Panc1 (cell line): Measurements from ENCODE around the gene SSC4D. TPM values are rescaled to one million over a fixed set of nuclear protein-coding genes. Genes with fewer than 3 reads are reported as not detected.

Experiments used
- ATAC-seq: fragments of 200-7000 bp; cut with Tn5 transposase; 2 replicates; pipeline ENCODE4 v1.9.1; 2020; ENCODE audit warnings: mild to moderate bottlenecking, moderate library complexity
- BruUV-seq: library from RNA; stranded (reverse); fragments of 400-500 nt; replicated peaks from 2 replicates; lab custom pipeline; 2021; lab: Mats Ljungman, UMichigan
- CTCF ChIA-PET: fragments of 300-600 bp; sonication (Branson Sonifier 250); formaldehyde crosslinking; loops from one replicate; lab custom pipeline; 2022; ENCODE audit warnings: antibody characterized with exemption; lab: Charles Lee
- POLR2A ChIA-PET: fragments of 300-600 bp; sonication (Branson Sonifier 250); formaldehyde crosslinking; loops from one replicate; lab custom pipeline; 2022; ENCODE audit warnings: antibody characterized with exemption; lab: Charles Lee
- DNase-seq: peaks from one replicate; pipeline ENCODE4 v3.0.0-alpha.2; 2010; ENCODE audit warnings: low read depth, low spot score
- H3K27ac ChIP-seq: 2 replicates; pipeline ENCODE4 v1.5.1; 2011; ENCODE audit warnings: mild to moderate bottlenecking, low read length, inconsistent platforms
- H3K27me3 ChIP-seq: fragments of 200-500 bp; sonication (Bioruptor generic); 2 replicates; pipeline ENCODE4 v1.6.0; 2014; ENCODE audit warnings: low read length, inconsistent platforms; ENCODE audit not compliant: control insufficient read depth, insufficient read depth
- H3K36me3 ChIP-seq: fragments of 200-500 bp; sonication (Bioruptor generic); 2 replicates; pipeline ENCODE4 v1.5.1; 2014; ENCODE audit warnings: inconsistent platforms, mild to moderate bottlenecking, low read length, moderate library complexity; ENCODE audit not compliant: control insufficient read depth, insufficient read depth
- H3K4me1 ChIP-seq: 2 replicates; pipeline ENCODE4 v1.5.1; 2011; ENCODE audit warnings: inconsistent platforms, mild to moderate bottlenecking, low read length, moderate library complexity; ENCODE audit not compliant: control insufficient read depth, insufficient read depth
- H3K4me3 ChIP-seq, 2 experiments: 2 replicates each; pipeline ENCODE4 v1.5.1; 2011 to 2012; ENCODE audit warnings: low read depth in 2 of 2, low read length in 2 of 2, mild to moderate bottlenecking in 2 of 2, inconsistent platforms in 1 of 2, moderate library complexity in 1 of 2
- H3K9me3 ChIP-seq: fragments of 200-500 bp; sonication (Bioruptor generic); 2 replicates; pipeline ENCODE4 v1.5.1; 2014; ENCODE audit warnings: low read depth, mild to moderate bottlenecking, inconsistent platforms, low read length, moderate library complexity; ENCODE audit not compliant: control insufficient read depth, insufficient read depth
- POLR2AphosphoS5 ChIP-seq: IDR thresholded peaks from 2 replicates; pipeline ENCODE4 v1.6.1; 2012; ENCODE audit warnings: mild to moderate bottlenecking, low read depth, low read length, moderate library complexity
- SIN3A ChIP-seq: IDR thresholded peaks from 2 replicates; pipeline ENCODE4 v1.6.1; 2012; ENCODE audit warnings: low read depth, mild to moderate bottlenecking, low read length, moderate library complexity, borderline replicate concordance; ENCODE audit not compliant: insufficient read depth
- TCF7L2 ChIP-seq: IDR thresholded peaks from 2 replicates; pipeline ENCODE4 v1.6.1; 2011; ENCODE audit warnings: mild to moderate bottlenecking, low read depth, low read length, inconsistent platforms
- in situ Hi-C: cut with HindIII; loops from 2 replicates; pipeline ENCODE4 v1.10.0; 2016; ENCODE audit warnings: low sequenced_read_pairs, low pct_unique_long_range_greater_than_20kb
- intact Hi-C: fragments of 100-400 bp; cut with micrococcal nuclease; formaldehyde crosslinking; loops from one replicate; pipeline ENCODE4 v1.10.0; 2022; ENCODE audit not compliant: unreplicated experiment
- total RNA-seq: library from RNA; stranded (reverse); gene quantifications from one replicate; pipeline ENCODE4 v1.2.1, GENCODE V29; 2021; ENCODE audit not compliant: unreplicated experiment
- TF ChIP-seq, protein P1 (sequence below), 2 experiments: IDR thresholded peaks; 2 replicates each; pipeline ENCODE4 v1.6.1; 2011 to 2012; ENCODE audit warnings: low read depth in 2 of 2, control low read depth in 1 of 2, low read length in 1 of 2, mild to moderate bottlenecking in 1 of 2, moderate library complexity in 1 of 2; ENCODE audit not compliant: insufficient read depth in 1 of 2
- TF ChIP-seq, protein P2 (sequence below): fragments of 450-650 bp; IDR thresholded peaks from 2 replicates; pipeline ENCODE4 v1.5.1; 2017; ENCODE audit warnings: mild to moderate bottlenecking

SSC4D gene
- total RNA-seq, 1 experiment from 2014 or later: 1.6 TPM

DNA sequence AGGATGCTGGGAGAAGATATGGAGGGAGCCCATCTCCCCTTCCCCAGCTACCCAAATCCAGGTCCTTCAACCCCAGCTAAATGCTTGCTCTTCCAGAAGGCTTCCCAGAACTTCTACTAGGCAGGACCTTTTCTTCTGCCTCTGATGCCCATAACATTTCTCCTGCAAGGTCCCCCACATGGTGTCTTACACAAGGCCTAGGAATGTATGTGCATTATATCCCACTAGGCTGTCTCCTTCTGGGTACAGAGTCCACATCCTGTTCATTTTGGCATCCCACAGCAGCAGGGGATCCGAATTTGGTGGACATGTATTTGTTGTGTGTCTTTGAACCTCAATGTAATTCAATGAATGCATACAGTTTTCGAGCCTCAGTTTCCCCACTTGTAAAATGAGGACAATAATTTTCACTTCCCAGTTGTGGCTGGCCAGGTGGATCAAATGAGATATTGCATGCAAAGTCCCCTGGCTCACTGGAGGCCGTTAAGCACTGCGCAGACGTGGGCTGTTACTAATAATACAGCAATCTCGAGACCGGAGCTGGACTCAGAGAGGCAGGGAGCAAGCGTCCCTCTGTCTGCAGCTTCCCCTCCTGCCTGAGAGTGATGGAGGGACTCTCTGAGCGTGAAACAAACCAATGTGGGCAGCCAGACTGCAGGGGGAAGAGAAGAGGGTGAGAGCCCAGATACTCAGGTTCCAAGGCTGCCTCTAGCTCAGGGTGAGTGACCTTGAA lies 32.1 kb downstream of the SSC4D start:
- no peaks in the 10 kb centered on the region for H3K27me3 ChIP-seq
- no TSS peak for BruUV-seq
- in situ Hi-C loops: no loop called here
- POLR2A ChIA-PET: no interaction called here
- intact Hi-C loops: no loop called here
- ATAC-seq (no peak), DNase-seq (no peak)
- H3K9me3 ChIP-seq: no peaks in the 10 kb centered on the region
- CTCF ChIA-PET: interaction anchor here (0.5 kb wide), 1 partner anchor 51 kb away, joined by 5 read pairs; no protein-coding TSS in a partner anchor
- peaks cover 13% of the 10 kb centered on the region for H3K4me1 ChIP-seq
- no peak overlapping the region for H3K4me3 ChIP-seq
- H3K27ac ChIP-seq: no peak overlapping the region
- H3K36me3 ChIP-seq: no peaks in the 10 kb centered on the region
- TF ChIP-seq TCF7L2: no peak
- no peak for TF ChIP-seq SIN3A
- no peak for TF ChIP-seq POLR2AphosphoS5
- TF ChIP-seq, protein P1, sequence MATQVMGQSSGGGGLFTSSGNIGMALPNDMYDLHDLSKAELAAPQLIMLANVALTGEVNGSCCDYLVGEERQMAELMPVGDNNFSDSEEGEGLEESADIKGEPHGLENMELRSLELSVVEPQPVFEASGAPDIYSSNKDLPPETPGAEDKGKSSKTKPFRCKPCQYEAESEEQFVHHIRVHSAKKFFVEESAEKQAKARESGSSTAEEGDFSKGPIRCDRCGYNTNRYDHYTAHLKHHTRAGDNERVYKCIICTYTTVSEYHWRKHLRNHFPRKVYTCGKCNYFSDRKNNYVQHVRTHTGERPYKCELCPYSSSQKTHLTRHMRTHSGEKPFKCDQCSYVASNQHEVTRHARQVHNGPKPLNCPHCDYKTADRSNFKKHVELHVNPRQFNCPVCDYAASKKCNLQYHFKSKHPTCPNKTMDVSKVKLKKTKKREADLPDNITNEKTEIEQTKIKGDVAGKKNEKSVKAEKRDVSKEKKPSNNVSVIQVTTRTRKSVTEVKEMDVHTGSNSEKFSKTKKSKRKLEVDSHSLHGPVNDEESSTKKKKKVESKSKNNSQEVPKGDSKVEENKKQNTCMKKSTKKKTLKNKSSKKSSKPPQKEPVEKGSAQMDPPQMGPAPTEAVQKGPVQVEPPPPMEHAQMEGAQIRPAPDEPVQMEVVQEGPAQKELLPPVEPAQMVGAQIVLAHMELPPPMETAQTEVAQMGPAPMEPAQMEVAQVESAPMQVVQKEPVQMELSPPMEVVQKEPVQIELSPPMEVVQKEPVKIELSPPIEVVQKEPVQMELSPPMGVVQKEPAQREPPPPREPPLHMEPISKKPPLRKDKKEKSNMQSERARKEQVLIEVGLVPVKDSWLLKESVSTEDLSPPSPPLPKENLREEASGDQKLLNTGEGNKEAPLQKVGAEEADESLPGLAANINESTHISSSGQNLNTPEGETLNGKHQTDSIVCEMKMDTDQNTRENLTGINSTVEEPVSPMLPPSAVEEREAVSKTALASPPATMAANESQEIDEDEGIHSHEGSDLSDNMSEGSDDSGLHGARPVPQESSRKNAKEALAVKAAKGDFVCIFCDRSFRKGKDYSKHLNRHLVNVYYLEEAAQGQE (IDR thresholded peaks at IDR 0.05; ENCODE audit: insufficient read depth in 1 of 2, low read depth in 2 of 2, low read length in 1 of 2): no peak
- TF ChIP-seq, protein P2, sequence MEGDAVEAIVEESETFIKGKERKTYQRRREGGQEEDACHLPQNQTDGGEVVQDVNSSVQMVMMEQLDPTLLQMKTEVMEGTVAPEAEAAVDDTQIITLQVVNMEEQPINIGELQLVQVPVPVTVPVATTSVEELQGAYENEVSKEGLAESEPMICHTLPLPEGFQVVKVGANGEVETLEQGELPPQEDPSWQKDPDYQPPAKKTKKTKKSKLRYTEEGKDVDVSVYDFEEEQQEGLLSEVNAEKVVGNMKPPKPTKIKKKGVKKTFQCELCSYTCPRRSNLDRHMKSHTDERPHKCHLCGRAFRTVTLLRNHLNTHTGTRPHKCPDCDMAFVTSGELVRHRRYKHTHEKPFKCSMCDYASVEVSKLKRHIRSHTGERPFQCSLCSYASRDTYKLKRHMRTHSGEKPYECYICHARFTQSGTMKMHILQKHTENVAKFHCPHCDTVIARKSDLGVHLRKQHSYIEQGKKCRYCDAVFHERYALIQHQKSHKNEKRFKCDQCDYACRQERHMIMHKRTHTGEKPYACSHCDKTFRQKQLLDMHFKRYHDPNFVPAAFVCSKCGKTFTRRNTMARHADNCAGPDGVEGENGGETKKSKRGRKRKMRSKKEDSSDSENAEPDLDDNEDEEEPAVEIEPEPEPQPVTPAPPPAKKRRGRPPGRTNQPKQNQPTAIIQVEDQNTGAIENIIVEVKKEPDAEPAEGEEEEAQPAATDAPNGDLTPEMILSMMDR: no peak

DNA sequence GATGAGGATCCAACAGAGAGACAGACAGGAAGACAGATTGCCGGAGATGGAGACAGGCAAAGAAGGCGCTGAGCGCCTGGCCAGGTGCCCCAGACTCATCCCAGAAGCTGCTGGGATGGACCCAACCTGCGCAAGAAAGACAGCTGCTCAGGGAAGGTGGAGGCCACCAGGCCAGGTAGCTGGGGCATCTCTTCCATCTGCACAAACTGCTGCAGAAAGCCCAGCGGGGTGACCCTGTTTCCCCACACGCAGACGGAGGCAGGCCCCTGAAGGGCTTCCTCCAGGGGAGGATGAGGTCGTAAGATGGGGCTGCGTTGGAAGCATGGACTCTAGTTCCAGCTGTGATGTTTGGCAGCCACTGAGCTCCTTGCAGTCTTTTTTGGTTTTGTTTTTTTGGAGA lies 34.2 kb downstream of the SSC4D start:
- Histone ChIP-seq H3K27ac (no peak overlapping the region), H3K4me3 (no peak overlapping the region), H3K36me3 (no peaks in the 10 kb centered on the region), H3K27me3 (no peaks in the 10 kb centered on the region), H3K9me3 (no peaks in the 10 kb centered on the region), H3K4me1 (peaks cover 9% of the 10 kb centered on the region)
- TF ChIP-seq SIN3A (no peak), TCF7L2 (no peak), POLR2AphosphoS5 (no peak)
- TF ChIP-seq, protein P2: no peak
- TF ChIP-seq, protein P1 (IDR thresholded peaks at IDR 0.05; ENCODE audit: insufficient read depth in 1 of 2, low read depth in 2 of 2, low read length in 1 of 2): no peak
- CTCF ChIA-PET: no interaction called here
- no peak for ATAC-seq
- no TSS peak for BruUV-seq
- no peak for DNase-seq
- in situ Hi-C loops: no loop called here
- intact Hi-C loops: no loop called here
- POLR2A ChIA-PET: interaction anchor here (0.6 kb wide), 1 partner anchor 505 kb away, joined by 5 read pairs; no protein-coding TSS in a partner anchor
